CD4-positive, alpha-beta T cell treated with Interleukin-4 for 1 hour (primary cell): Measurements from ENCODE around the gene PAEP.

ENCODE experiments used
- DNase-seq, 2 donors: peaks; one replicate each; pipeline ENCODE4 v3.0.0-alpha.2; 2020 to 2022

PAEP gene

GRCh38 chr9:135602789-135603481 lies 41.4 kb downstream of the PAEP start:
- DNase-seq, result peak; percentile 26 to 46

GRCh38 chr9:135604437-135605237 lies 43.1 kb downstream of the PAEP start:
- DNase-seq, result no peak

GRCh38 chr9:135605238-135605781 lies 43.8 kb downstream of the PAEP start:
- no peak for DNase-seq

GRCh38 chr9:135606885-135607259 lies 45.3 kb downstream of the PAEP start:
- no peak for DNase-seq

GRCh38 chr9:135607401-135608293 lies 46.1 kb downstream of the PAEP start:
- no peak for DNase-seq

GRCh38 chr9:135608294-135608998 lies 46.9 kb downstream of the PAEP start:
- DNase-seq, result no peak

GRCh38 chr9:135608999-135609317 lies 47.4 kb downstream of the PAEP start:
- DNase-seq, result no peak

- DNase-seq, result no peak
Observed at GRCh38 chr9:135609366-135609955, 47.9 kb downstream of the PAEP start.

- DNase-seq, result no peak
Observed at GRCh38 chr9:135610290-135611141, 49.0 kb downstream of the PAEP start.

- no peak for DNase-seq
Observed at GRCh38 chr9:135611142-135611874, 49.8 kb downstream of the PAEP start.

GRCh38 chr9:135611875-135612209 lies 50.3 kb downstream of the PAEP start:
- no peak for DNase-seq

GRCh38 chr9:135612437-135612836 lies 50.9 kb downstream of the PAEP start:
- DNase-seq, result no peak

GRCh38 chr9:135612981-135613910 lies 51.7 kb downstream of the PAEP start:
- DNase-seq, result no peak

- DNase-seq, result no peak
Observed at GRCh38 chr9:135613946-135614805, 52.6 kb downstream of the PAEP start.

- no peak for DNase-seq
Observed at GRCh38 chr9:135614821-135615665, 53.5 kb downstream of the PAEP start.

- DNase-seq, result no peak
Observed at GRCh38 chr9:135615666-135616618, 54.4 kb downstream of the PAEP start.
